GM18502 (cell line): ENCODE results near the gene PIK3AP1.
"Not testable (repeated sequence)": the region's sequence is repeated elsewhere in the genome, so short reads cannot be mapped to it uniquely, and the experiment has no call there.

Experiments used
- ATAC-seq: cut with Tn5 transposase; IDR thresholded peaks from one replicate; pipeline ENCODE4 v1.9.1; 2021; ENCODE audit warnings: mild to moderate bottlenecking; ENCODE audit not compliant: unreplicated experiment, poor library complexity

The PIK3AP1 gene

DNA sequence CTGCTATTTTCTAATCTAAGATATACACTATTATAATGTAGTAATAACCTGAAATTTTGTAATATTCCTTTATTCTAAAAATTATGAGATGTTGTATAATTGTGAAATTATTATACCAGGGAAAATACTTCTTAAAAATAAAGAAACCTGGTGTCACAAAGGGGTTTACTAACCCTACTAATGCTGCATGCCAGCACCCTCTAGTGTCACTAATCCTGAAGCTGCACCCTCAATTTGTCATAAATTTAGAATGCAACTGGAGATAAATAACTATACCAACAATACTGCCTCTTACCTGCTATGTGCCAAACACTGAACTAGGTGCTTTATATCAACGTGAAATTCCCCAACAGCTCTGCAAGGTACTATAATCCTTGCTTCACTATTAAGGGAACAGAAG, 164.3 kb downstream of the PIK3AP1 start:
- no peak for ATAC-seq

DNA sequence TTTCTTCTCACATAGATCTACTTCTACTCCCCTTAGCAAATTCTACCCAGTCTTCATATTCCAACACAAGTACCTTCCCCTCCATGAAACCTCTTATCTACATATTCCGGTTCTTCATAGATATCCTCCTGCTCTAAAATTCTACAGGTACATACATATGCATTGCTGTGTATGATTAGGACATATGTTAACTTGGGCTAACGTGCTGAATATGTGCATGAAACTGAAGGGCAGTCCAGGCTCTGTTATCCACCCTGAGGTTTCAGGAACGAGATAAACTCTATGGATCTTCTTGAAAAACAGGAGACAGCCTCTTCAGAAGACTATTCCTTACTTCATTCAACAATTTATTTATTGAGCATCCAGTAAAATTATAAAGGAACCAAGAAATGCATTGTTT, 165.0 kb downstream of the PIK3AP1 start:
- ATAC-seq, result no peak

DNA sequence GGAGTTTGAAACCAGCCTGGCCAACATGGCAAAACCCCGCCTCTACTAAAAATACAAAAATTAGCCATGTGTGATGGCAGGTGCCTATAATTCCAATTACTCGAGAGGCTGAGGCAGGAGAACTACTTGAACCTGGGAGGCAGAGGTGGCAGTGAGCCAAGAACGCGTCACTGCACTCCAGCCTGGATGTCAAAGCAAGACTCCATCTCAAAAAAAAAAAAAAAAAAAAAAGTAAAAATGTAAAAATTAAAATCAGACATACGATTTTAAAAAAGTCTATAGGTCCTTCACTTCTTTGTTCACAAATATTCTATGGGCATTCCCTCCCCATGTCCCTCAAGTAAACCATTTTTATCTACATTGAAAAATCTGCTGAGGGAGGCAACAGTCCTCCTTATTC, 171.7 kb downstream of the PIK3AP1 start:
- no peak for ATAC-seq

DNA sequence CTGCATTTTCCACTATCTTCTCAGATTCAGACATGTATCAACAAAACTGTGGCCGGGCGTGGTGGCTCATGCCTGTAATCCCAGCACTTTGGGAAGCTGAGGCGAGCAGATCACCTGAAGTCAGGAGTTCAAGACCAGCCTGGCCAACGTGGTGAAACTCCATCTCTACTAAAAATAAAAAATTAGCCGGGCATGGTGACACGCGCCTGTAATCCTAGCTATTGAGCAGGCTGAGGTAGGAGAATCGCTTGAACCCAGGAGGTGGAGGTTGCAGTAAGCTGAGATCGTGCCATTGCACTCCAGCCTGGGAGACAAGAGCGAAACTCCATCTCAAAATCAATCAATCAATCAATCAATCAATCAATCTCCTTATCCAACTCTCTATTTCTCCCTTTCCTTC, 174.8 kb downstream of the PIK3AP1 start:
- not testable (repeated sequence) for ATAC-seq
